ENCODE data around the gene UGDH. TPM values are rescaled to one million over a fixed set of nuclear protein-coding genes. Genes with fewer than 3 reads are reported as not detected.
"Not testable (repeated sequence)": the region's sequence is repeated elsewhere in the genome, so short reads cannot be mapped to it uniquely, and the experiment has no call there.

The UGDH gene
- total RNA-seq, 2 experiments from 2014 or later: 17.5 to 18.2 TPM

DNA sequence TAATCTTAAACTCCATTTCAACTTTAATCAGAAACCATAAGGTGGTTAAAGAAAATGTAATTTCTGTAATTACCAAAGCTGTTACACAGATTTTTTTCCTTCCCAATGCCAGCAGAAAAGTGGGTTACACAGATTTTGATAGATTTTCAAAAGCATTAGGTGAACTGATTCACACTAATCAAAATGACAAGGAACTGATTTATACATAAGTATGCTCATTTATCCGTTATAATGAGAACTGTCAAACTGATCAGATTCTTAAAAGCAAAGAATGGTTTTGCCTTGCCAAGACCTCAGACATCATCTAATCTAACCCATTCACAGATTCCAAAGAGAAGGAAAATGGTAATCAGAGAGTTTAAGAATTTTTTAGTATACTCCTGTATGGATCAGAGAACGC is 5.2 kb downstream of the UGDH start:
- DNase-seq: no peak
- Mint-ChIP-seq H3K4me1 (peaks cover 12% of the 10 kb centered on the region), H3K9me3 (no peaks in the 10 kb centered on the region), H3K27me3 (no peaks in the 10 kb centered on the region), H3K27ac (no peak overlapping the region), H3K4me3 (no peak overlapping the region), H3K36me3 (no peaks in the 10 kb centered on the region)
- no peak for ATAC-seq (ENCODE audit: low read depth)
- POLR2A ChIA-PET: no interaction called here

DNA sequence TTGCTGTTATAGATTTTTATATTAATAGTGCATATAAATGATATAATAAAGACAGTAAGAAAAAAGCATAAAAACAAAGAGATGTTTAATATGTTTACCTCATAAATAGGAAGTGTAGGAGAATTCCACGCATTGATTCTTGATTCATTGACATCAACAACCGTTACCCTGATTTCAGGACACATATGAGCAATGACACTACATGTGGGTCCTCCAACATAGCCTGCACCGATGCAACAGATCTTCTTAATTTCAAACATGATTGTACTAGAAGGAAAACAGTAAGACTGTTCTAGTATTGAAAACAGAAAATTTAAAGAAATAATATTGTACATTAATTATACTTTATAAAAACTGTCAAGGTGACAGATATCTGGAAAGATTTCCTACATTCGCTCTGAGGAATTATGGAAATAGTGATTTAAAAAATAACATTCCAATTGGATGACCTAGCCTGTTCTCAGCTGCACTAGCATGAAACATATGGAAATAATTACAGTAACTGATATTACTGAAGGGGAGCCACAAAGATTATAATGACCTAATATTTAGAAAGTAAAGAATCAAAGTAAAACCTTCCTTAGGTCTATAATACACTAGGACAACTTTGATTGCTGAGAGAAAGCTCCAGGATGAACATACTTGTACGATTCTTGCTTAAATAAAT is 5.9 kb downstream of the UGDH start:
- POLR2A ChIA-PET: no interaction called here
- no peak overlapping the region for H3K4me3 Mint-ChIP-seq
- no peaks in the 10 kb centered on the region for H3K27me3 Mint-ChIP-seq
- H3K36me3 Mint-ChIP-seq: no peaks in the 10 kb centered on the region
- H3K27ac Mint-ChIP-seq: no peak overlapping the region
- peaks cover 7% of the 10 kb centered on the region for H3K4me1 Mint-ChIP-seq
- no peak for DNase-seq
- H3K9me3 Mint-ChIP-seq: no peaks in the 10 kb centered on the region
- ATAC-seq (ENCODE audit: low read depth): no peak

DNA sequence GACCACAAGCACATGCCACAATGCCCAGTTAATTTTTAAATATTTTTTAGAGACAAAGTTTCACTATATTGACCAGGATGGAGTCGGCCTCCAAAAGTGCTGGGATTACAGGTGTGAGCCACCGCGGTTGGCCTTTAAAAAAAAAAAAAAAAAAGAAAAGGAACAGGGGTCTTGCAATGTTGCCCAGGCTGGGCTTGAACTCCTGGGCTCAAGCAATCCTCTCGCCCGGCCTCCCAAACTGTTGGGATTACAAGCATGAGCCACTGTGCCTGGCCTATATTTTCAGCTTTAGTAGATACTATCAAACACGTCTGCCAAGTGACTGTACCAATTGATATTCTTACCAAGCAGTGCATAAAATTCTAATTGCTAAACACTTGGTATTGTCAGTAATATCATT is 8.8 kb downstream of the UGDH start:
- no peak for DNase-seq
- no peaks in the 10 kb centered on the region for H3K9me3 Mint-ChIP-seq
- H3K27ac Mint-ChIP-seq: no peak overlapping the region
- POLR2A ChIA-PET: interaction anchor here (0.6 kb wide), 1 partner anchor 429 kb away, joined by 3 read pairs; no protein-coding TSS in a partner anchor
- no peak overlapping the region for H3K4me3 Mint-ChIP-seq
- ATAC-seq (ENCODE audit: low read depth): no peak
- peaks cover 2% of the 10 kb centered on the region for H3K36me3 Mint-ChIP-seq
- H3K27me3 Mint-ChIP-seq: no peaks in the 10 kb centered on the region
- H3K4me1 Mint-ChIP-seq: no peaks in the 10 kb centered on the region

DNA sequence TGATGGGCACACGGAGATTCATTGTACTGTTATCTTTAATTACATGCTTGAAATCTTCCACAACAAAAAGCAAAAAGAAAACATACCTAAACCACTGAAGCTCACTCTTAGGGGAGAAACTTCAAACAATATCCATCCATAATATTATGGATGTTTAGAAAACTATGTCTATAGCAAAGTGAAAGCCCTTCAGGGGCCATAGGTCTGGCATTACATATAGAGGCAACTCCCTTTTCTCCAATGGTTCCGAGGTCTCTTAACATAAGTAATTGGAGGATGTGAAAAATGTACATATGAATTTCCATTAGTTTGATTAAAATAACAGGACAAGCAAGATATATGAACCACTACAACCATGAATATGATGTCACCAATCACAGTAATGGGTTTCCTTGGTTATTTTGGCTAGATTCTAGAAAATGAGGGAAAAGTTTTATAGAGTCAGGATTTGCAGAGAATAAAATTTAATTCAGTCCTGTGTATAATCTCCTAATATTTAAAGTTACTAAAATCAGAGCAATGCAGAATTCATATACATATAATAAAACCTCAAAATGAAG is 10.8 kb downstream of the UGDH start:
- Mint-ChIP-seq H3K4me3 (no peak overlapping the region), H3K4me1 (no peaks in the 10 kb centered on the region), H3K9me3 (no peaks in the 10 kb centered on the region), H3K27ac (no peak overlapping the region), H3K36me3 (peaks cover 5% of the 10 kb centered on the region), H3K27me3 (no peaks in the 10 kb centered on the region)
- ATAC-seq (ENCODE audit: low read depth) (no peak), DNase-seq (no peak)
- POLR2A ChIA-PET: no interaction called here

DNA sequence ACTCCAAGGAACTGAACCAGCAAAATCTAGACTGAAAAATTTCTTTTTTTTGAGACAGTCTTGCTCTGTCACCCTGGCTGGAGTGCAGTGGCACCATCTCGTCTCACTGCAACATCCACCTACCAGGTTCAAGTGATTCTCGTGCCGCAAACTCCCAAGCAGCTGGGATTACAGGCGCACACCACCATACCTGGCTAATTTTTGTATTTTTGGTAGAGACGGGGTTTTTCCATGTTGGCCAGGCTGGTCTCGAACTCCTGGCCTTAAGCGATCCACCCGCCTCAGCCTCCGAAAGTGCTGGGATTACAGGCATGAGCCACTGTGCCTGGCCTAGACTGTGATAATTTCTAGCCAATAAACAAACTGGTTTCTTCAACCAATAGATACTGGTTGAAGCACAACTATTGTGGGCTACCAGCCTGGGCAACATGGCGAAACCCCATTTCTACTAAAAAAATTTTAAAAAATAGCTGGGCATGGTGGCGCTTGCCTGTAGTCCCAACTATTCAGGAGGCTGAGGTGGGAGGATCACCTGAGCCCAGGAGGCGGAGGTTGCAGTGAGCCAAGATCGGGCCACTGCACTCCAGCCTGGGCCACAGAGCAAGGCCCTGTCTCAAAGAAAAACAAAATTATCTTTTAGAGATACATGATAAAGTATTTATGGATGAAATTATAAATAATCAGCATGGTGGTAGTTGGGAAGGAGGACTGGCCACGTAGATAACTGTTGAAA is 11.4 kb downstream of the UGDH start:
- H3K27ac Mint-ChIP-seq; ATAC-seq (ENCODE audit: low read depth); POLR2A ChIA-PET: not testable (repeated sequence)

DNA sequence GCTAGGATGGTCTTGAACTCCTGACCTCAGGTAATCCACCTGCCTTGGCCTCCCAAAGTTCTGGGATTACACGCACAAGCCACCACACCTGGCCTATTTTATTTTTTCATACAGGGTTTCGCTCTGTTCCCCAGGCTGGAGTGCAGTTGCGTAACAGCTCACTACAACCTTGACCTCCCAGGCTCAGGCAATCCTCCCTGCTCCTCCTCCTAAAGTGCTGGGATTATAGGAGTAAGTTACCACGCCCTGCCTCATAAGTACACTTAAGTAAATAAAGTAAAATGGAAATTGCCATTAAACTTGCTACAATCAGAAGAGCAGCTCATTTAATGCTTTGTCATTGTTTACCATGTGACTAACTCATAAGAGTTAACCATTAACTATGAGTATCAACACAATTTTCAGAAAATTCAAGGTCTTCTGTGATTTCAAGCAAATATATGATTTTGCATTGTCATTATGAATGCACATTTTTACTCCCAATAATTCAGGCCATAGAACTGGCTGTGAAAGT is 12.3 kb downstream of the UGDH start:
- Mint-ChIP-seq H3K36me3 (peaks cover 5% of the 10 kb centered on the region), H3K27ac (no peak overlapping the region), H3K27me3 (no peaks in the 10 kb centered on the region), H3K9me3 (no peaks in the 10 kb centered on the region), H3K4me3 (no peak overlapping the region), H3K4me1 (no peaks in the 10 kb centered on the region)
- POLR2A ChIA-PET: no interaction called here
- DNase-seq: no peak
- no peak for ATAC-seq (ENCODE audit: low read depth)

More for the DNA sequence above, 11.4 kb downstream of the UGDH start:
- H3K4me1 Mint-ChIP-seq, DNase-seq, H3K9me3 Mint-ChIP-seq, H3K36me3 Mint-ChIP-seq, H3K27me3 Mint-ChIP-seq, H3K4me3 Mint-ChIP-seq: not testable (repeated sequence)

DNA sequence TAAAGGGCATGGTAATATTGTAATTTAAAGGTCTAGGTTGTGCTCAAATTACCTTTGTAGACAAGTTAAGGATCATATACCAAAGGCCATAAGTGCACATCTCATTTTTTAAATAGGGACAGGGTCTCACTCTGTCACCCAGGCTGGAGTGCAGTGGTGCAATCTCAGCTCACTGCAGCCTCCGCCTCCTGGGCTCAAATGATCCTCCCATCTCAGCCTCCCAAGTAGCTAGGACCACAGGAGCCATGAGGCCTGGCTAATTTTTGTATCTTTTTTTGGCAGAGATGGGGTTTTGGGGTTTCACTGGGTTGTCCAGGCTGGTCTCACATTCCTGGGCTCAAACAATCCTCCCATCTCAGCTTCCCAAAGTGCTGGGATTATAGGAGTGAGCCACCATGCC is 13.0 kb downstream of the UGDH start:
- H3K9me3 Mint-ChIP-seq; H3K27ac Mint-ChIP-seq; POLR2A ChIA-PET; H3K36me3 Mint-ChIP-seq; ATAC-seq (ENCODE audit: low read depth); H3K27me3 Mint-ChIP-seq; H3K4me3 Mint-ChIP-seq; H3K4me1 Mint-ChIP-seq; DNase-seq: not testable (repeated sequence)

DNA sequence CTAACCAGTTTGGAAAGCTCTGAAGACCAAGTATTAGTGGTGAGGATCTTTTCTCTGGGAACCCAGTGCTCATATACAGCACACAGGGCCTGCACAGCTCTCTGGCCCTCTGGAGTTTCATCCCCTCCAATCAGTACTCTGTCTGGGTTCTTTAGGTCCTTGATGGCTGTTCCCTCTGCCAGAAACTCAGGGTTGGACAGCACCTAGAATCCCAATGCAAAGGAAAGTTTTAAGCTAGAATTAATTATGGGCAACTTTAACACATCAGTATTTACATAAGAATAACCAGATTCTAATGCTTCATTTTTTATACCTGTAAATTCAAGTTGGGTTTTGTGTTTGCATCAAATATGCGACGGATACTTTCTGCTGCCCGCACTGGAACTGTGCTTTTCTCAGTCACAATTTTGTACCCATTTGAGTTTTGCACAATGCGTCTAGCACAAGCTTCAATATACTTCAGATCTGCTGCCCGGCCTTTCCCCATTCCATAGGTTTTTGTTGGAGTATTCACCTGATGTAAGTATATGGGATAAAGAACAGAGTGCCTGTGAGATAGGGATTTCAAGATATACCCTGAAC is 16.8 kb downstream of the UGDH start:
- POLR2A ChIA-PET: no interaction called here
- no peaks in the 10 kb centered on the region for H3K4me1 Mint-ChIP-seq
- no peaks in the 10 kb centered on the region for H3K9me3 Mint-ChIP-seq
- H3K4me3 Mint-ChIP-seq: no peak overlapping the region
- no peak overlapping the region for H3K27ac Mint-ChIP-seq
- DNase-seq: no peak
- no peak for ATAC-seq (ENCODE audit: low read depth)
- H3K27me3 Mint-ChIP-seq: no peaks in the 10 kb centered on the region
- H3K36me3 Mint-ChIP-seq: peaks cover 10% of the 10 kb centered on the region

DNA sequence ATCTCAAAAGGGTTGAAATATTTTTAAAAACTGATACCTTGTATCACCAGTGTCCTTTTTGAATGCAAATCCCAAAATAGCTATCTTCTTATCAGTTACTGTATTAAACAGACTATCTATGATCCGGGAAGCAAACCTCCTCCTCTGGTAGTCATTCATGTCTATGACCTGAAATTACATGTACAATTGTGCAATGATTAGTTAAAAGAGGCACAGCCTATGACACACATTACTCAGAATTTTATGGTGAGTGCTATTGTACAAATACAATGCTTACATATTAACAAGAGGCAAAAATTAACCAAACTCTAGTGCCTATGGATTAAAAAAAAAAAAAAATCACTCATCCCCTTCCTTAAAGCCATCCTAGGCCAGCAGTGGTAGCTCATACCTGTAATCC is 21.7 kb downstream of the UGDH start:
- Mint-ChIP-seq H3K9me3 (no peaks in the 10 kb centered on the region), H3K27me3 (no peaks in the 10 kb centered on the region), H3K36me3 (peaks cover 12% of the 10 kb centered on the region), H3K27ac (no peak overlapping the region), H3K4me3 (no peak overlapping the region), H3K4me1 (no peaks in the 10 kb centered on the region)
- DNase-seq (no peak), ATAC-seq (ENCODE audit: low read depth) (no peak)
- POLR2A ChIA-PET: no interaction called here

DNA sequence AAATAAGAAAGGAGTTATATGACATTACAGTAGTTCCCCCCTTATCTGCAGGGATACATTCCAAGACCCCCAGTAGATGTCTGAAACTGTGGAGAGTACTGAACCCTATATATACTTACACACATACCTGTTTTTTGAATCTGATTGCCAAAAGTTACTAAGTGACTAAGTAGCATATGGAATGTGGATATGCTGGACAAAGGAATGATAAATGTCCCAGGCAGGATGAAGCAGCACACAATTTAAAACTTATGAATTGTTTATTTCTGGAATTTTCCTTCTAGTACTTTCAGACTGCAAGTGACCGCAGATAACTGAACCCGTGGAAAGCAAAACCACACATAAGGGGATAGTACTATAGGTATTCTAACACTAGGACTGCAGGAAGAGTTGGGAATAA is 22.7 kb downstream of the UGDH start:
- DNase-seq: no peak
- no peak for ATAC-seq (ENCODE audit: low read depth)
- Mint-ChIP-seq H3K36me3 (peaks cover 11% of the 10 kb centered on the region), H3K4me3 (no peak overlapping the region), H3K27me3 (no peaks in the 10 kb centered on the region), H3K4me1 (no peaks in the 10 kb centered on the region), H3K27ac (no peak overlapping the region), H3K9me3 (no peaks in the 10 kb centered on the region)
- POLR2A ChIA-PET: no interaction called here

DNA sequence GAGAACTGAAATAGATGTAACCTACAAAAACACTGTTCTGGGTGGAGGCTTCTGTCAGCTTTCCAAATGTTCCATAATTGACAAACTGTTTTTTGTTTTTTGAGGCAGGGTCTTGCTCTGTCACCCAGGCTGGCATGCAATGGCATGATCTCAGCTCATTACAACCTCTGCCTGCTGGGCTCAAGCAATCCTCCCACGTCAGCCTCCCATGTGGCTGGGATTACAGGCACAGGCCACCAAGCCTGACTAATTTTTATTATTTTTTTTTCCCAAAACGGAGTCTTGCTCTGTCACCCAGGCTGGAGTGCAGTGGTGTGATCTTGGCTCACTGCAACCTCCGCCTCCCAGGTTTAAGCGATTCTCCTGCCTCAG is 24.6 kb downstream of the UGDH start:
- DNase-seq; ATAC-seq (ENCODE audit: low read depth); POLR2A ChIA-PET; H3K4me1 Mint-ChIP-seq; H3K4me3 Mint-ChIP-seq; H3K9me3 Mint-ChIP-seq; H3K27ac Mint-ChIP-seq; H3K27me3 Mint-ChIP-seq: not testable (repeated sequence)
- peaks cover 14% of the 10 kb centered on the region for H3K36me3 Mint-ChIP-seq

DNA sequence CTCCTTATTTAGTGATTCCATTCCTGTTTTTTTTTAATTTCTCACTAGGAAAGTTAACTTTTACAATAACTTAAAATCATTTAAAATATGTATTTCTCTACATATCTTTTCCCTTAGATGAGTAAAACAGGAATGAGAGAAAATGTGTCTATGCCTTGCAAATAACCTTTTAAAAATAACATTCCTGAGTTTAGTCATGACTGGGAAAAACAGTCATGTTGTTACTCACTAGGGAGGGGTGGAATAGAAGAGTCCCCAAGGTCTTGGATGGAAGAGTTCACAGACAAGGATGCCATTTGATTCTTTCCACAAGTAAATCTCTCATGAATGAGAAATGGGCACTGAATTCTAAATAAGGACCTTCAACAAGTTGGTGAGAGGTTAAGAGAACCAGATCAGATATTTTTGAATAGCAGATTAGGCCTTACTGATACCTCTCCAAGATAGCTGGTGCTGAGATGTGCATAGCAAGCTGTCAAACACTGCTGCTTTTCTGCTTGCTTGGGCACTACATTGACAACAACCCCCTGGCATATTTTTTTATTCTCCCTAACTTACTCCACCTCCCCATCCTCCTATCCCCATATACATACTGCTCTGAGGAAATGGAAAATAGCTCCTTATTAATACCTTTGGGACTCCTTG is 25.1 kb downstream of the UGDH start:
- peaks cover 14% of the 10 kb centered on the region for H3K36me3 Mint-ChIP-seq
- no peaks in the 10 kb centered on the region for H3K27me3 Mint-ChIP-seq
- no peak for ATAC-seq (ENCODE audit: low read depth)
- H3K27ac Mint-ChIP-seq: no peak overlapping the region
- H3K9me3 Mint-ChIP-seq: no peaks in the 10 kb centered on the region
- no peak for DNase-seq
- POLR2A ChIA-PET: no interaction called here
- no peaks in the 10 kb centered on the region for H3K4me1 Mint-ChIP-seq
- H3K4me3 Mint-ChIP-seq: no peak overlapping the region

DNA sequence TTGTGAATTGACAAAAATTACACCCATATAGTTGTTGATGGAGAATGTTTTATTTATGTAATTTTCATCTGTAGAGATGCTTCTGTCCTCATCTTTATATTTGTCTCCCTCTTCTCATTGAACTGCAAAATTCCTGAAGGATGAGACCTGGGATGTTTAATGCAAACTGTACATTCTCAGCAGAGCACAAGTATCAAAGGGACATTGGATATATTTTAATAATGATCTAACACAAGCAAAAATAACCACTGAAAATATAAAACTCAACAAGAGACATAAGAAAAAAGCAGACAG is 28.6 kb downstream of the UGDH start:
- H3K27ac Mint-ChIP-seq: no peak overlapping the region
- no peaks in the 10 kb centered on the region for H3K4me1 Mint-ChIP-seq
- POLR2A ChIA-PET: no interaction called here
- no peaks in the 10 kb centered on the region for H3K9me3 Mint-ChIP-seq
- no peak for ATAC-seq (ENCODE audit: low read depth)
- H3K4me3 Mint-ChIP-seq: no peak overlapping the region
- peaks cover 6% of the 10 kb centered on the region for H3K27me3 Mint-ChIP-seq
- DNase-seq: no peak
- peaks cover 14% of the 10 kb centered on the region for H3K36me3 Mint-ChIP-seq
